HepG2 (cell line): ENCODE measurements around the gene IST1. TPM values are rescaled to one million over a fixed set of nuclear protein-coding genes. Genes with fewer than 3 reads are reported as not detected.

Experiments used
- ADNP ChIP-seq: sonication (generic); formaldehyde crosslinking; IDR thresholded peaks from 2 replicates; pipeline ENCODE4 v1.4.0; 2020; ENCODE audit warnings: missing genetic modification reagents
- ARID4A ChIP-seq: sonication (generic); formaldehyde crosslinking; IDR thresholded peaks from 2 replicates; pipeline ENCODE4 v1.5.0; 2020; ENCODE audit warnings: mild to moderate bottlenecking, missing genetic modification reagents, borderline replicate concordance
- FOXJ3 ChIP-seq: sonication (generic); formaldehyde crosslinking; IDR thresholded peaks from 2 replicates; pipeline ENCODE4 v1.4.0; 2020; ENCODE audit warnings: missing genetic modification reagents, mild to moderate bottlenecking, borderline replicate concordance
- GABPA ChIP-seq, 2 experiments: IDR thresholded peaks; 2 replicates each; pipeline ENCODE4 v1.6.1; 2011 to 2016; ENCODE audit warnings: low read depth in 2 of 2, low read length in 1 of 2, missing biosample characterization in 1 of 2, missing genetic modification characterization in 1 of 2
- NKX3-1 ChIP-seq: sonication (generic); formaldehyde crosslinking; IDR thresholded peaks from 2 replicates; pipeline ENCODE4 v1.5.0; 2020; ENCODE audit warnings: missing genetic modification reagents
- PPARG ChIP-seq: conservative IDR thresholded peaks from 2 replicates; pipeline ENCODE4 v1.6.1; 2016; ENCODE audit warnings: missing biosample characterization, missing genetic modification reagents
- PRDM10 ChIP-seq: sonication (generic); formaldehyde crosslinking; IDR thresholded peaks from 2 replicates; pipeline ENCODE4 v1.4.0; 2020; ENCODE audit warnings: low read depth, missing genetic modification reagents
- RBAK ChIP-seq: sonication (generic); formaldehyde crosslinking; IDR thresholded peaks from 2 replicates; pipeline ENCODE4 v1.5.1; 2020; ENCODE audit warnings: mild to moderate bottlenecking, missing genetic modification reagents
- SRSF4 ChIP-seq: fragments of 200-400 bp; formaldehyde crosslinking; IDR thresholded peaks from one replicate; pipeline ENCODE4 v1.6.1; 2018; ENCODE audit warnings: mild to moderate bottlenecking, low read depth, low read length, moderate library complexity; ENCODE audit not compliant: poor library complexity, severe bottlenecking
- ZNF207 ChIP-seq: fragments of 450-650 bp; IDR thresholded peaks from 2 replicates; pipeline ENCODE4 v1.6.1; 2016; ENCODE audit warnings: antibody characterized with exemption, borderline replicate concordance
- ZNF362 ChIP-seq: sonication (generic); formaldehyde crosslinking; IDR thresholded peaks from 2 replicates; pipeline ENCODE4 v1.4.0; 2020; ENCODE audit warnings: missing genetic modification reagents, mild to moderate bottlenecking, borderline replicate concordance
- ZNF484 ChIP-seq: sonication (generic); formaldehyde crosslinking; IDR thresholded peaks from 2 replicates; pipeline ENCODE4 v1.5.1; 2020; ENCODE audit warnings: mild to moderate bottlenecking, low read depth, missing genetic modification reagents, borderline replicate concordance
- polyA plus RNA-seq, 8 experiments: library from polyadenylated mRNA; depleted of rRNA in 3 of 8; stranded (reverse) in 7 of 8; unstranded in 1 of 8; fragments of >200 nt; fragmentation: Illumina TruSeq in 4 of 8; extraction: Trizol in 4 of 8; gene quantifications; 2 replicates each; pipeline versions ENCODE4 v1.2.1 to v1.2.3, GENCODE V29; 2011 to 2016; ENCODE audit warnings: low read depth in 4 of 8, missing spikeins in 1 of 8, mixed read lengths in 1 of 8; ENCODE audit not compliant: insufficient read depth in 1 of 8
- total RNA-seq, 5 experiments: library from RNA; depleted of rRNA; stranded (reverse); fragments of >200 nt; fragmentation: Illumina TruSeq; extraction: Trizol; gene quantifications; 2 replicates each; pipeline ENCODE4 v1.2.3, GENCODE V29; 2016; ENCODE audit warnings: low read depth in 1 of 5
- TF ChIP-seq, protein P1 (sequence below): sonication (generic); formaldehyde crosslinking; IDR thresholded peaks from 2 replicates; pipeline ENCODE4 v1.4.0; 2020; ENCODE audit warnings: missing genetic modification reagents, borderline replicate concordance
- TF ChIP-seq, protein P2 (sequence below): IDR thresholded peaks from 2 replicates; pipeline ENCODE4 v1.6.1; 2018; ENCODE audit warnings: missing genetic modification reagents, mild to moderate bottlenecking, missing compliant biosample characterization

The IST1 gene
- total and polyA plus RNA-seq, 2 of the 13 experiments (the other 11 are each of a cell fraction or from before 2014, with no cell fraction given): 346 to 415 TPM

- TF ChIP-seq, protein P1, sequence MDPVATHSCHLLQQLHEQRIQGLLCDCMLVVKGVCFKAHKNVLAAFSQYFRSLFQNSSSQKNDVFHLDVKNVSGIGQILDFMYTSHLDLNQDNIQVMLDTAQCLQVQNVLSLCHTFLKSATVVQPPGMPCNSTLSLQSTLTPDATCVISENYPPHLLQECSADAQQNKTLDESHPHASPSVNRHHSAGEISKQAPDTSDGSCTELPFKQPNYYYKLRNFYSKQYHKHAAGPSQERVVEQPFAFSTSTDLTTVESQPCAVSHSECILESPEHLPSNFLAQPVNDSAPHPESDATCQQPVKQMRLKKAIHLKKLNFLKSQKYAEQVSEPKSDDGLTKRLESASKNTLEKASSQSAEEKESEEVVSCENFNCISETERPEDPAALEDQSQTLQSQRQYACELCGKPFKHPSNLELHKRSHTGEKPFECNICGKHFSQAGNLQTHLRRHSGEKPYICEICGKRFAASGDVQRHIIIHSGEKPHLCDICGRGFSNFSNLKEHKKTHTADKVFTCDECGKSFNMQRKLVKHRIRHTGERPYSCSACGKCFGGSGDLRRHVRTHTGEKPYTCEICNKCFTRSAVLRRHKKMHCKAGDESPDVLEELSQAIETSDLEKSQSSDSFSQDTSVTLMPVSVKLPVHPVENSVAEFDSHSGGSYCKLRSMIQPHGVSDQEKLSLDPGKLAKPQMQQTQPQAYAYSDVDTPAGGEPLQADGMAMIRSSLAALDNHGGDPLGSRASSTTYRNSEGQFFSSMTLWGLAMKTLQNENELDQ (CRISPR knock-in tag): peak; percentile 72; the same call in 1 of the 2 replicates
- TF ChIP-seq GABPA (IDR thresholded peaks at IDR 0.05; ENCODE audit: low read depth, low read length): peak; percentile 69
- TF ChIP-seq GABPA (CRISPR knock-in tag; IDR thresholded peaks at IDR 0.05; ENCODE audit: low read depth): peak; percentile 85
- no peak; the same call in 1 of the 2 replicates for TF ChIP-seq ZNF362 (CRISPR knock-in tag)
- TF ChIP-seq SRSF4: no peak
- TF ChIP-seq RBAK (CRISPR knock-in tag): no peak
- TF ChIP-seq ZNF207: no peak
- TF ChIP-seq FOXJ3: 0 out of 2 replicates have a peak, but pooled peaks have one; percentile 30
- TF ChIP-seq PPARG (CRISPR knock-in tag): peak; percentile 52
- TF ChIP-seq, protein P2, sequence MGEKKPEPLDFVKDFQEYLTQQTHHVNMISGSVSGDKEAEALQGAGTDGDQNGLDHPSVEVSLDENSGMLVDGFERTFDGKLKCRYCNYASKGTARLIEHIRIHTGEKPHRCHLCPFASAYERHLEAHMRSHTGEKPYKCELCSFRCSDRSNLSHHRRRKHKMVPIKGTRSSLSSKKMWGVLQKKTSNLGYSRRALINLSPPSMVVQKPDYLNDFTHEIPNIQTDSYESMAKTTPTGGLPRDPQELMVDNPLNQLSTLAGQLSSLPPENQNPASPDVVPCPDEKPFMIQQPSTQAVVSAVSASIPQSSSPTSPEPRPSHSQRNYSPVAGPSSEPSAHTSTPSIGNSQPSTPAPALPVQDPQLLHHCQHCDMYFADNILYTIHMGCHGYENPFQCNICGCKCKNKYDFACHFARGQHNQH: peak; percentile 78
- TF ChIP-seq ADNP (CRISPR knock-in tag): 0 out of 2 replicates have a peak, but pooled peaks have one; percentile 33
- TF ChIP-seq PRDM10 (CRISPR knock-in tag): peak; percentile 57; the same call in 1 of the 2 replicates
- TF ChIP-seq ZNF484 (CRISPR knock-in tag): 0 out of 2 replicates have a peak, but pooled peaks have one; percentile 20
- TF ChIP-seq NKX3-1 (CRISPR knock-in tag): peak; percentile 51; the same call in 1 of the 2 replicates
- peak; percentile 96 for TF ChIP-seq ARID4A (CRISPR knock-in tag)
Measured at GRCh38 chr16:71845639-71846430, 49.5 kb upstream of the IST1 start, which contains the start of gene ATXN1L (continued).
